ENCODE results near the gene DHPS. TPM values are rescaled to one million over a fixed set of nuclear protein-coding genes. Genes with fewer than 3 reads are reported as not detected.

Gene DHPS
- 100 to 1,000 TPM in 2 of 6 donors, 10 to 100 TPM in 4; 71.6 to 190 (median 94.3) TPM for total RNA-seq

- peak; percentile 92 to 94 for DNase-seq
- Histone ChIP-seq H3K36me3 (peaks cover 14 to 39% (median 33%) of the 10 kb centered on the region in 4 donors), H3K27me3 (no peaks in the 10 kb centered on the region), H3K4me1 (peaks cover 8 to 23% (median 15%) of the 10 kb centered on the region in 4 donors), H3K27ac (peak within 1 kb of the TSS; percentile 90 to 99 (median 98)), H3K9me3 (no peaks in the 10 kb centered on the region), H3K4me3 (peak within 1 kb of the TSS; percentile 78 to 99 (median 96))
- 0 to 1% methylated on average over 30 to 44 of the region's 68 CpGs for WGBS, 2 donors
- ATAC-seq (ENCODE audit: low FRiP score in 2 of 2) = peak; percentile 91 to 96
- TF ChIP-seq EP300 (IDR thresholded peaks at IDR 0.05) (peak in 1 of 4 donors; percentile 41), POLR2A (IDR thresholded peaks at IDR 0.05) (peak in 3 of 4 donors; percentile 30 to 73 (median 63)), POLR2AphosphoS5 (IDR thresholded peaks at IDR 0.05) (peak; percentile 75 to 80)
- TF ChIP-seq, protein P1, sequence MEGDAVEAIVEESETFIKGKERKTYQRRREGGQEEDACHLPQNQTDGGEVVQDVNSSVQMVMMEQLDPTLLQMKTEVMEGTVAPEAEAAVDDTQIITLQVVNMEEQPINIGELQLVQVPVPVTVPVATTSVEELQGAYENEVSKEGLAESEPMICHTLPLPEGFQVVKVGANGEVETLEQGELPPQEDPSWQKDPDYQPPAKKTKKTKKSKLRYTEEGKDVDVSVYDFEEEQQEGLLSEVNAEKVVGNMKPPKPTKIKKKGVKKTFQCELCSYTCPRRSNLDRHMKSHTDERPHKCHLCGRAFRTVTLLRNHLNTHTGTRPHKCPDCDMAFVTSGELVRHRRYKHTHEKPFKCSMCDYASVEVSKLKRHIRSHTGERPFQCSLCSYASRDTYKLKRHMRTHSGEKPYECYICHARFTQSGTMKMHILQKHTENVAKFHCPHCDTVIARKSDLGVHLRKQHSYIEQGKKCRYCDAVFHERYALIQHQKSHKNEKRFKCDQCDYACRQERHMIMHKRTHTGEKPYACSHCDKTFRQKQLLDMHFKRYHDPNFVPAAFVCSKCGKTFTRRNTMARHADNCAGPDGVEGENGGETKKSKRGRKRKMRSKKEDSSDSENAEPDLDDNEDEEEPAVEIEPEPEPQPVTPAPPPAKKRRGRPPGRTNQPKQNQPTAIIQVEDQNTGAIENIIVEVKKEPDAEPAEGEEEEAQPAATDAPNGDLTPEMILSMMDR (IDR thresholded peaks at IDR 0.05) = peak in 1 of 6 experiments; percentile 9
Measured at GRCh38 chr19:12681074-12681987, at the start of gene DHPS. Gene DHPS, minus strand, starts transcription at chr19:12681880. Its CDS starts 114 bp downstream, at chr19:12681766.

DNA sequence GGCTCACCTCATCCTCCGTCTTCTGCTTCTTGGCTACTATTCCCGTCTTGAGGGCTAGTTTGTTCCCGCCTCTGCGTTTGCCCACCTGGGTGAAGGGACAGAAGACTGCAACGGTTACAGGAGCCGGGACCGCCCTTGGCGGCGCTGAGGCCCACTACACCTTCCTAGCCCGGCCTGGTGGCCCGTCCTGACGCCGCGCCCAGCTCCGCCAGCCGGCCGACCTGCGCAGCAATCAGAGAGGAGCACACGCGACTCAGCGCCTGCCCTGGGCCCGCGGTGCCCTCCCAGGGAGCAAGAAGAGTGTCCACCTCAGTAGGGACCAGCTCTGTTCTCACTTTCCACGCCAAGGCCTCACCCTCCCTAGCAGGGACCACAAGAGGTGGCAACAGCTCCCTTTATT is 49.7 kb upstream of the DHPS start:
- no peaks in the 10 kb centered on the region for H3K9me3 ChIP-seq
- DNase-seq (peak in 1 of 2 donors; percentile 80), ATAC-seq (ENCODE audit: low FRiP score in 2 of 2) (no peak)
- WGBS, 2 donors = 91 to 95% methylated on average over 18 to 24 of the region's 24 CpGs
- no peak for TF ChIP-seq POLR2AphosphoS5 (IDR thresholded peaks at IDR 0.05)
- no peak for TF ChIP-seq EP300 (IDR thresholded peaks at IDR 0.05)
- no peak for TF ChIP-seq POLR2A (IDR thresholded peaks at IDR 0.05)
- TF ChIP-seq, protein P1 (IDR thresholded peaks at IDR 0.05) = no peak
- H3K36me3 ChIP-seq = peaks cover 9 to 42% (median 39%) of the 10 kb centered on the region in 4 donors
- H3K27ac ChIP-seq = no peak overlapping the region
- H3K4me3 ChIP-seq = no peak overlapping the region
- H3K4me1 ChIP-seq = peaks cover 22 to 45% (median 27%) of the 10 kb centered on the region in 4 donors
- no peaks in the 10 kb centered on the region for H3K27me3 ChIP-seq

DNA sequence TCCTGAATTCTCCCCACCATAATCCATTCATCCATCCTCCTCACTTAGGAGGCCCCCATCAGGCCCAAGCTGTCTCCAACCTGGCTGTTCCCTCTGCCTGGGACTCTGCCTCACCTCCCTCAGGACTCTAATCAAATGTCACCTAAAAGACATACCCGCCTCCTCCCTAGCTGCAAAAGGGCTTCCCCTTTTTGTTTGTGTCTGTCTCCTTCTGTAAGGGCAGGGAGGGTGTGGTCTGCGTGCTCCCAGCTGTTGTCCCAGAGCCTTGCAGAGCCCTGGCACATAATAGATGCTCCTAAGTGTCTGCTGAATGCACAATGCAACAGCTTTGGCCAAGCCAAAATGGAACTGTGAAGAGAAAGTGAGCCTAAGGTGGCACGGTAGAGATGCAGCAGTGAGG is 48.4 kb upstream of the DHPS start:
- WGBS, 2 donors = 64 to 78% methylated on average over 3 of the region's 3 CpGs
- Histone ChIP-seq H3K4me3 (no peak overlapping the region), H3K9me3 (no peaks in the 10 kb centered on the region), H3K27me3 (no peaks in the 10 kb centered on the region), H3K4me1 (peaks cover 20 to 37% (median 21%) of the 10 kb centered on the region in 4 donors), H3K36me3 (peaks cover 9 to 42% (median 39%) of the 10 kb centered on the region in 4 donors), H3K27ac (no peak overlapping the region)
- ATAC-seq (ENCODE audit: low FRiP score in 2 of 2) (no peak), DNase-seq (no peak)
- no peak for TF ChIP-seq EP300 (IDR thresholded peaks at IDR 0.05)
- no peak for TF ChIP-seq POLR2A (IDR thresholded peaks at IDR 0.05)
- TF ChIP-seq, protein P1 (IDR thresholded peaks at IDR 0.05) = no peak
- TF ChIP-seq POLR2AphosphoS5 (IDR thresholded peaks at IDR 0.05) = no peak

DNA sequence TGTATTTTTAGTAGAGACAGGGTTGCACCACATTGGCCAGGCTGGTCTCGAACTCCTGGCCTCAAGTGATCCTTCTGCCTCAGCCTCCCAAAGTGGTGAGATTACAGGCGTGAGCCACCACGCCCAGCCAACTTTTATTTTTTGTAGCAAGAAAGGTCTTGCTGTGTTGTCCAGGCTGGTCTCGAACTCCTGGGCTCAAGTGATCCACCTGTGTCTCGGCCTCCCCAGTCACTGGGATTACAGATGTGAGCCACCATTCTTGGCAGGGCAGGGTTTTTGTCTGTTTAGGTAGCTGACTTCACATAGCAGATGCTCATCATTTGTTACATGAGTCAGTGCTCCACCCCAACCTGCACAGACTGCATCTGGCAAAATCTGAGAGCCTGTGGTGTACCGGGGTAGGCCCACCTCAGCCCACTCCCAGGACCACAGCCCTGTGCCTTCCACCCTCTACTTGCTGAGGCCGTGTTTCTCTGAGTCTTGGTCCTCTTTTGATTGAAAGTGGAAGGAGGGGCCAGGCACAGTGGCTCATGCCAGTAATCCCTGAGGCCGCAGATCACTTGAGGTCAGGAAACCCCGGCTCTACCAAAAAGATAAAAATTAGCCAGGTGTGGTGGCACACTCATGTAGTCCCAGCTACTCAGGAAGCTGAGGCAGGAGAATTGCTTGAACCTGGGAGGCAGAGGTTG is 46.2 kb upstream of the DHPS start:
- H3K27me3 ChIP-seq = no peaks in the 10 kb centered on the region
- ATAC-seq (ENCODE audit: low FRiP score in 2 of 2) (no peak), DNase-seq (no peak)
- WGBS, 2 donors = 97 to 98% methylated on average over 9 of the region's 9 CpGs
- H3K4me3 ChIP-seq = no peak overlapping the region
- H3K36me3 ChIP-seq = peaks cover 9 to 42% (median 39%) of the 10 kb centered on the region in 4 donors
- no peaks in the 10 kb centered on the region for H3K9me3 ChIP-seq
- no peak overlapping the region for H3K27ac ChIP-seq
- no peak for TF ChIP-seq POLR2A (IDR thresholded peaks at IDR 0.05)
- TF ChIP-seq EP300 (IDR thresholded peaks at IDR 0.05) = no peak
- TF ChIP-seq POLR2AphosphoS5 (IDR thresholded peaks at IDR 0.05) = no peak
- TF ChIP-seq, protein P1 (IDR thresholded peaks at IDR 0.05) = no peak
- H3K4me1 ChIP-seq = peaks cover 24 to 41% (median 25%) of the 10 kb centered on the region in 4 donors
